ENCODE measurements around the gene LPIN3. TPM values are rescaled to one million over a fixed set of nuclear protein-coding genes. Genes with fewer than 3 reads are reported as not detected.

The LPIN3 gene
- total and polyA plus RNA-seq, 2 donors (not counting 3 experiments of a cell fraction or from before 2014, with no cell fraction given), result 2.1 to 3.0 TPM

DNA sequence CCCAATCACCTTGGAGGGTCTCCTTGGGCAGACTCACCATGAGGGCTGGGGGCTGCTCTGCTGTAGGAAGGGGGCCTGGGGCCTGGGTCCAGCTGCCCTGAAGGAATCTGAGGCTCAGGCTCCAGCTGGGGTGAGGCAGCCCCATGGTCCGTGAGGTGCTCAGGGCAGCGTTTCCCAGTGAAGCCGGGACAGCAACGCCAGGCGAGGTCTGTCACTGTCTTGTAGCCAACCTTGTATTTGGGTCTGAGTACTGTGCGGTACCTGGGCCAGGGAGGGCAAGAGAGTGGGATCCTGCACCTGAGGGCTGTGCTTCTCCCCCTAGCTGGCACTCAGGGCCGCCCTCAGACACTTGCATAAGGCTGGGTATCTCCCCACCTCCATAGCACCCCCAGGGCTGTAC, 23.0 kb downstream of the LPIN3 start:
- no peak overlapping the region for H3K9ac ChIP-seq (replicated peaks; ENCODE audit: extremely low read depth, insufficient read depth, low read length)
- peaks cover 24 to 34% of the 10 kb centered on the region in 2 experiments for H3K27me3 ChIP-seq (ENCODE audit: control insufficient read depth in 2 of 2, insufficient read depth in 2 of 2, low read length in 2 of 2)
- no peaks in the 10 kb centered on the region for H3K9me1 ChIP-seq (replicated peaks; ENCODE audit: control insufficient read depth, extremely low read depth, insufficient read depth, low read length)
- no TSS peak for BruUV-seq (replicated peaks)
- H4K20me1 ChIP-seq (replicated peaks; ENCODE audit: control insufficient read depth, extremely low read depth, insufficient read depth, low read length), result no peaks in the 10 kb centered on the region
- ChIA-PET POLR2A (no interaction called here), CTCF (interaction anchor here (1.5 kb wide), 1 partner anchor 191 kb away, joined by 8 read pairs; no protein-coding TSS in a partner anchor)
- H3K36me3 ChIP-seq (ENCODE audit: control insufficient read depth in 2 of 2, extremely low read depth in 1 of 2, insufficient read depth in 2 of 2, low read length in 2 of 2), result no peaks in the 10 kb centered on the region
- no peak for DNase-seq (ENCODE audit: low read depth, low spot score)
- FAIRE-seq, result no peak
- no peak overlapping the region for H3K4me2 ChIP-seq (ENCODE audit: insufficient read depth, low read length)
- H3K27ac ChIP-seq (ENCODE audit: insufficient read depth, low read depth, low read length), result no peak overlapping the region
- no peak overlapping the region for H2AFZ ChIP-seq (ENCODE audit: low read depth, low read length)
- dilution Hi-C loops (cut with MboI; ENCODE audit: extremely low pct_ligation_motif_present, low sequenced_read_pairs) (no loop called here), intact Hi-C loops (cut with micrococcal nuclease) (no loop called here)
- no peaks in the 10 kb centered on the region for H3K79me2 ChIP-seq (ENCODE audit: control insufficient read depth, insufficient read depth, low read length)
- no peak overlapping the region for H3K4me3 ChIP-seq (replicated peaks in 1 of 3; ENCODE audit: insufficient read depth in 1 of 3, low read depth in 1 of 3, low read length in 3 of 3)
- no peaks in the 10 kb centered on the region for H3K4me1 ChIP-seq (ENCODE audit: control insufficient read depth, extremely low read depth, insufficient read depth, low read length)
- no peaks in the 10 kb centered on the region for H3K9me3 ChIP-seq (replicated peaks; ENCODE audit: control insufficient read depth, insufficient read depth, low read length)
- no peak for TF ChIP-seq EZH2 (IDR thresholded peaks at IDR 0.05; ENCODE audit: borderline replicate concordance, low read depth, low read length, severe bottlenecking)
- no peak for TF ChIP-seq GATA2 (IDR thresholded peaks at IDR 0.05; ENCODE audit: insufficient read depth, insufficient read length, low read depth, low read length)
- TF ChIP-seq, protein P1, sequence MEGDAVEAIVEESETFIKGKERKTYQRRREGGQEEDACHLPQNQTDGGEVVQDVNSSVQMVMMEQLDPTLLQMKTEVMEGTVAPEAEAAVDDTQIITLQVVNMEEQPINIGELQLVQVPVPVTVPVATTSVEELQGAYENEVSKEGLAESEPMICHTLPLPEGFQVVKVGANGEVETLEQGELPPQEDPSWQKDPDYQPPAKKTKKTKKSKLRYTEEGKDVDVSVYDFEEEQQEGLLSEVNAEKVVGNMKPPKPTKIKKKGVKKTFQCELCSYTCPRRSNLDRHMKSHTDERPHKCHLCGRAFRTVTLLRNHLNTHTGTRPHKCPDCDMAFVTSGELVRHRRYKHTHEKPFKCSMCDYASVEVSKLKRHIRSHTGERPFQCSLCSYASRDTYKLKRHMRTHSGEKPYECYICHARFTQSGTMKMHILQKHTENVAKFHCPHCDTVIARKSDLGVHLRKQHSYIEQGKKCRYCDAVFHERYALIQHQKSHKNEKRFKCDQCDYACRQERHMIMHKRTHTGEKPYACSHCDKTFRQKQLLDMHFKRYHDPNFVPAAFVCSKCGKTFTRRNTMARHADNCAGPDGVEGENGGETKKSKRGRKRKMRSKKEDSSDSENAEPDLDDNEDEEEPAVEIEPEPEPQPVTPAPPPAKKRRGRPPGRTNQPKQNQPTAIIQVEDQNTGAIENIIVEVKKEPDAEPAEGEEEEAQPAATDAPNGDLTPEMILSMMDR (IDR thresholded peaks at IDR 0.05; ENCODE audit: extremely low read depth in 1 of 2, insufficient read depth in 1 of 2, low read depth in 1 of 2, low read length in 2 of 2), result no peak
- no peak for TF ChIP-seq FOS (IDR thresholded peaks at IDR 0.05; ENCODE audit: borderline replicate concordance, insufficient read depth, low read length)
- no peak for TF ChIP-seq POLR2AphosphoS5 (IDR thresholded peaks at IDR 0.05; ENCODE audit: insufficient read depth, low read depth, low read length)
- TF ChIP-seq MYC (IDR thresholded peaks at IDR 0.05; ENCODE audit: low read depth, low read length), result no peak
- TF ChIP-seq, protein P2, sequence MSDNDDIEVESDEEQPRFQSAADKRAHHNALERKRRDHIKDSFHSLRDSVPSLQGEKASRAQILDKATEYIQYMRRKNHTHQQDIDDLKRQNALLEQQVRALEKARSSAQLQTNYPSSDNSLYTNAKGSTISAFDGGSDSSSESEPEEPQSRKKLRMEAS (IDR thresholded peaks at IDR 0.05; ENCODE audit: insufficient read depth, insufficient read length), result no peak
- no peak for TF ChIP-seq JUN (IDR thresholded peaks at IDR 0.05; ENCODE audit: borderline replicate concordance, insufficient read depth, insufficient read length, low read depth)
- no peak for TF ChIP-seq POLR2A (IDR thresholded peaks at IDR 0.05; ENCODE audit: low read depth, low read length)
